B cell (primary cell): ENCODE data around the gene ZNF443.

Experiments
- CTCF ChIP-seq: fragments of 200-600 bp; IDR thresholded peaks from one replicate; pipeline ENCODE4 v1.8.0; 2022; ENCODE audit warnings: antibody characterized with exemption, mild to moderate bottlenecking
- EZH2 ChIP-seq: IDR thresholded peaks from 2 replicates; pipeline ENCODE4 v1.6.1; 2012; ENCODE audit warnings: borderline replicate concordance, low read depth, mild to moderate bottlenecking, moderate library complexity, low read length; ENCODE audit not compliant: insufficient read depth, poor library complexity, severe bottlenecking

- no peak for TF ChIP-seq CTCF
- no peak for TF ChIP-seq EZH2
These were observed 10.0 kb upstream of the ZNF443 start for GRCh38 chr19:12450844-12451243.
